ENCODE results near the gene ARHGAP4. TPM values are rescaled to one million over a fixed set of nuclear protein-coding genes. Genes with fewer than 3 reads are reported as not detected.

ARHGAP4 gene
- total RNA-seq, 4 donors from 2014 or later, result 16.6 to 72.2 (median 36.4) TPM

GRCh38 chrX:153889123-153889522 lies 36.9 kb downstream of the ARHGAP4 start:
- TF ChIP-seq, protein P1, sequence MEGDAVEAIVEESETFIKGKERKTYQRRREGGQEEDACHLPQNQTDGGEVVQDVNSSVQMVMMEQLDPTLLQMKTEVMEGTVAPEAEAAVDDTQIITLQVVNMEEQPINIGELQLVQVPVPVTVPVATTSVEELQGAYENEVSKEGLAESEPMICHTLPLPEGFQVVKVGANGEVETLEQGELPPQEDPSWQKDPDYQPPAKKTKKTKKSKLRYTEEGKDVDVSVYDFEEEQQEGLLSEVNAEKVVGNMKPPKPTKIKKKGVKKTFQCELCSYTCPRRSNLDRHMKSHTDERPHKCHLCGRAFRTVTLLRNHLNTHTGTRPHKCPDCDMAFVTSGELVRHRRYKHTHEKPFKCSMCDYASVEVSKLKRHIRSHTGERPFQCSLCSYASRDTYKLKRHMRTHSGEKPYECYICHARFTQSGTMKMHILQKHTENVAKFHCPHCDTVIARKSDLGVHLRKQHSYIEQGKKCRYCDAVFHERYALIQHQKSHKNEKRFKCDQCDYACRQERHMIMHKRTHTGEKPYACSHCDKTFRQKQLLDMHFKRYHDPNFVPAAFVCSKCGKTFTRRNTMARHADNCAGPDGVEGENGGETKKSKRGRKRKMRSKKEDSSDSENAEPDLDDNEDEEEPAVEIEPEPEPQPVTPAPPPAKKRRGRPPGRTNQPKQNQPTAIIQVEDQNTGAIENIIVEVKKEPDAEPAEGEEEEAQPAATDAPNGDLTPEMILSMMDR (IDR thresholded peaks at IDR 0.05), result no peak
- no peak for ATAC-seq (ENCODE audit: low FRiP score)

DNA sequence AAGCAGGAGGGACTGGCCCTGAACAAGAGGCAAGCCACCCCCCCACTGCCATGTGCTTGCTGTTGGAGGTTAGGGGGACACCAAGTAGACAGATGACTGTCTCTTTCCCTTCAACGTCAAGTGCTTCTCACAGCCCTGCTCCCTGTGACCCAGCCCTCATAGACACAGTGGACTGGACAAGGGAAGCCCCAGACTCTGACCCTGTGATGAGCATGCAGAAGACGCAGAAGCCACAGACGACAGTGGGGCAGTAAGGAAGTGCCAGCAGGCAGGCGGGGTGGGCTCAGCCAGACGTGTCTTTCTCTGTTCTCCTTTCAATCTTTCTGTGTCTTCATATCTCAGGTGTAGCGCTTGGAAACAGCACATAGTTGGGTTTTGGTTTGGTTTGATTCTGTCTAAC lies 37.7 kb downstream of the ARHGAP4 start:
- TF ChIP-seq, protein P1 (IDR thresholded peaks at IDR 0.05), result no peak
- no peak for ATAC-seq (ENCODE audit: low FRiP score)
- DNase-seq (ENCODE audit: low spot score), result no peak

More at GRCh38 chrX:153889123-153889522, 36.9 kb downstream of the ARHGAP4 start:
- DNase-seq (ENCODE audit: low spot score), result no peak

DNA sequence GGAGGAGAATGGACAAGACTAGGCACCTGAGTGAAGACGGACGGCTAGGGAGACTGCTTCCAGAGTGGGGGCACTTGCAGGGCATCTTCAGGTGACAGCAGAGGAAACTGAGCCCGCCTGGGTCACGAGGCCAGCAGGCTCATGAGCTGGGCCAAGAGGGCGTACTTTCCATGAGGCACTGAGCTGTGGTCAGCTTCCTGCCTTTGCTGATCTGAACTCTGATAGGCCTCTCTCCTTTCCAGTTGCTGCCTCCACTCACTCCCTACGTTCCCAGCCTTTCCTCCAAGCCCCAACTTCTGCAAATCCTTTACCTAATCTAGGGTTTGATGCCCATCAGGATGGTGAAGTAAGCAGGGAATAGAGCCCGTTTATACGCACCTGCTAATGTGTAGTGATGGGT lies 38.7 kb downstream of the ARHGAP4 start:
- DNase-seq (ENCODE audit: low spot score) (no peak), ATAC-seq (ENCODE audit: low FRiP score) (no peak)
- TF ChIP-seq, protein P1 (IDR thresholded peaks at IDR 0.05), result no peak

DNA sequence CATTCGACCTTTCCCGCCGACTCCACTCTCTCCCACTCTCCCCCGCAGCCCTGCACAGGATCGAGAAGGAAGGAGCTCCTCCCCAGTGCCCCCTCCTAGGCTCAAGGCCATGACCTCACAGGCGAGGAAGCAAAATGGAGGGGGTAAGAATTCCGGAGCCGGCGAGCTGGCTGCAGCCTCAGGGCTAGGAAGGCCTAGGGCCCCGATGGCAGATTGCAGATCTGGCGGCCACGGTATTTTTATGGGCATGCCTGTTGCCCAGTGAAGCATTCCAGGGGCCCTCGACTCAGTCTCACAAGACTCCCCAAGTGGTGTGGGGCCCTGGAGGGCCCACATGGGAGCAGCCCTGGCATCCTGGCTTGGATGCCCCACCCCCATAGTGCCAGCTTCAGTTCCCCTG lies 39.1 kb downstream of the ARHGAP4 start:
- ATAC-seq (ENCODE audit: low FRiP score), result no peak
- DNase-seq (ENCODE audit: low spot score), result no peak
- TF ChIP-seq, protein P1 (IDR thresholded peaks at IDR 0.05), result no peak

- ATAC-seq (ENCODE audit: low FRiP score), result no peak
Measured at GRCh38 chrX:153885968-153886903, 39.8 kb downstream of the ARHGAP4 start, which contains the start of gene L1CAM. L1CAM (minus strand) TSS chrX:153886173; CDS start chrX:153875836, 10,337 bp downstream.

DNA sequence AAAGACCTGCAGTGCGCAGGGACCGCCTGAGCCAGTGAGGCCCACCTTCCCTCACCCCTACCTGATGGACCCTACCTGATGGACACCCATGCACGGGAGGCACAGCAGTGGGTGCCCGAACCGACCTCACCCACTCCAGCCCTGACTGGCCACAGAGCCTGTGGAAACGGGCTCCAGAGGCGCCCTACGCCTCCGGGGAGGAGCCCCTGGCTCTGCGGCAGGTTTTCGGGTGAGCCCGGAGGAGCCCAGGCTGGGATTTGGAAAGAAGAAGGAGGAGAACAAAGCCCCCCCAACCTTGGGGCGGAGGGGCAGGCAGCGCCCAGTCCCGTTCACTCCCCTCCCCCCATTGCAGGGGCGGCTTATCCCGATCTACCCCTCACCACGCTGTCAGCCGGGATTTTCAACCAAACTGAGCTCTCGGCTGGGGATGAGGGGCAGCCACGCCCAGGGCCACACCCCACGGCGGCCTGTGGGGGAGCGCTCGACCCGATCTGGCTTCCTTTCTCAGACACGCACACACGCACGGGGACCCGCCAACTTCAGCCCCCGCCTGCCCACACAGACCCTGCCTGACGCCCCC lies 40.8 kb downstream of the ARHGAP4 start:
- TF ChIP-seq, protein P1 (IDR thresholded peaks at IDR 0.05), result no peak
- no peak for ATAC-seq (ENCODE audit: low FRiP score)

More at GRCh38 chrX:153885968-153886903, 39.8 kb downstream of the ARHGAP4 start, which contains the start of gene L1CAM:
- TF ChIP-seq, protein P1 (IDR thresholded peaks at IDR 0.05), result no peak
- DNase-seq (ENCODE audit: low spot score), result no peak

More for the DNA sequence above, 40.8 kb downstream of the ARHGAP4 start:
- DNase-seq (ENCODE audit: low spot score), result no peak
